ENCODE data around the gene HTR4. TPM values are rescaled to one million over a fixed set of nuclear protein-coding genes. Genes with fewer than 3 reads are reported as not detected.

HTR4 gene
- total RNA-seq, 4 donors from 2014 or later, result 0.34 to 1.6 TPM; not detected in 2

DNA sequence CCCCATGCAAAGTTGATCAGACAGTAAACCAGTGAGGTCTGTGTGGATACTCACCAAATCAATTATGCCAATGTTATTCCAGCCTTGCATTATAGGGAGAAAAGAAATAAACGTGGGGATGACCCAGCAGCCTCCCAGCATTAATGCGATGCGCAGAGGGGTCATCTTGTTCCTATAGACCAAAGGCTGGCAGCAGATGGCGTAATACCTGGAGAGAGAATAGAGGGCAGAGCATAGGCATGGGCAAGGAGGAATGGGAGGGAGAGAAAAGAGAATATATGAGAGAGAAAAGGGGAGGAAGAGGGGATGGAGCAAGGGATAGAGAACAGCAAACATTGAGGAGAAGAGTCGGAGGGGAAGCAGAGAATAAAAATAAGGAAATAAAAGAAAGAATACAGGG is 131.2 kb downstream of the HTR4 start:
- no peak for TF ChIP-seq EP300 (IDR thresholded peaks at IDR 0.05)
- no peak for TF ChIP-seq POLR2A (IDR thresholded peaks at IDR 0.05)
- TF ChIP-seq POLR2AphosphoS5 (IDR thresholded peaks at IDR 0.05), result no peak
- TF ChIP-seq, protein P1, sequence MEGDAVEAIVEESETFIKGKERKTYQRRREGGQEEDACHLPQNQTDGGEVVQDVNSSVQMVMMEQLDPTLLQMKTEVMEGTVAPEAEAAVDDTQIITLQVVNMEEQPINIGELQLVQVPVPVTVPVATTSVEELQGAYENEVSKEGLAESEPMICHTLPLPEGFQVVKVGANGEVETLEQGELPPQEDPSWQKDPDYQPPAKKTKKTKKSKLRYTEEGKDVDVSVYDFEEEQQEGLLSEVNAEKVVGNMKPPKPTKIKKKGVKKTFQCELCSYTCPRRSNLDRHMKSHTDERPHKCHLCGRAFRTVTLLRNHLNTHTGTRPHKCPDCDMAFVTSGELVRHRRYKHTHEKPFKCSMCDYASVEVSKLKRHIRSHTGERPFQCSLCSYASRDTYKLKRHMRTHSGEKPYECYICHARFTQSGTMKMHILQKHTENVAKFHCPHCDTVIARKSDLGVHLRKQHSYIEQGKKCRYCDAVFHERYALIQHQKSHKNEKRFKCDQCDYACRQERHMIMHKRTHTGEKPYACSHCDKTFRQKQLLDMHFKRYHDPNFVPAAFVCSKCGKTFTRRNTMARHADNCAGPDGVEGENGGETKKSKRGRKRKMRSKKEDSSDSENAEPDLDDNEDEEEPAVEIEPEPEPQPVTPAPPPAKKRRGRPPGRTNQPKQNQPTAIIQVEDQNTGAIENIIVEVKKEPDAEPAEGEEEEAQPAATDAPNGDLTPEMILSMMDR (IDR thresholded peaks at IDR 0.05), result no peak
- no peaks in the 10 kb centered on the region for H3K36me3 ChIP-seq
- no peaks in the 10 kb centered on the region for H3K4me1 ChIP-seq
- no peak for DNase-seq (ENCODE audit: low spot score in 2 of 2)
- H3K27ac ChIP-seq, result no peak overlapping the region
- 75% methylated on average over 5 of the region's 5 CpGs for whole genome bisulfite sequencing
- H3K27me3 ChIP-seq, result no peaks in the 10 kb centered on the region
- H3K9me3 ChIP-seq, result no peaks in the 10 kb centered on the region
- no peak overlapping the region for H3K4me3 ChIP-seq

DNA sequence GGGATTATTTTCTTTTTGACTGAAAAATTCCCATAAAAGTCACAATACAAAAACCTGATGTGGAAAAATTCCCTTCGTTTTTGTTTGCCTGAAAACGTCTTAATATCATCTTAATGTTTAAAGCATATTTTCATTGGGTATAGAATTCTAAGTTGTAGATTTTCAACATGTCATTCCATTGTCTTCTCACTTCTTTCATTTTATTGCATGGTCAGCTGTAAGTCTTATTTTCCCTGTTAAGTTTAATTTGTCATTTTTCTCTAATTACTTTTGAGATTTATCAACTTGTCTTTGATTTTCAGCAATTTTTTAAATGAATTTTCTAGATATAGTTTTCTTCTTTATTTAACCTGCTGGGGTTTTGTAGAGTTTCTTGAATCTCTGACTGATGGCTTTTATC is 138.9 kb downstream of the HTR4 start:
- no peaks in the 10 kb centered on the region for H3K4me1 ChIP-seq
- WGBS, result 74% methylated on average over 2 of the region's 2 CpGs
- H3K4me3 ChIP-seq, result no peak overlapping the region
- no peaks in the 10 kb centered on the region for H3K9me3 ChIP-seq
- H3K27me3 ChIP-seq, result no peaks in the 10 kb centered on the region
- DNase-seq (ENCODE audit: low spot score in 2 of 2), result no peak
- TF ChIP-seq POLR2A (IDR thresholded peaks at IDR 0.05) (no peak), POLR2AphosphoS5 (IDR thresholded peaks at IDR 0.05) (no peak), EP300 (IDR thresholded peaks at IDR 0.05) (no peak)
- TF ChIP-seq, protein P1 (IDR thresholded peaks at IDR 0.05), result no peak
- no peaks in the 10 kb centered on the region for H3K36me3 ChIP-seq
- no peak overlapping the region for H3K27ac ChIP-seq

DNA sequence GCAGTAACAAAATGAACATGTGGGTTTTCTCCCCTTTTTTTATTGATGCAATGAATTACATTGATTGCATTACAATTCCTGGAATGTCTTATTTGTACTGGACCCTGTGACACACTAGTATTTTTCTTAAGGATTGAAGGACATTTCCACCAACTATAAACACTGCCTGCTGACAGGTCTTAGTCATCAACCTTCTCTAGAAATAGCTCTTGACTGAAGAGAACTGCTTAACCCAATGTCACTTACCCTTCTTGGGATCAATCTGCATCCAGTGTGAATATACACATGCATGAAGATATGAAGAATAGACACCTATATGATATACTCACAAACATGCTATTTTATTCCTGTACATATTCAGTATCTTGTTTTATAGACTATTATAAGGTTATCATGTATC is 140.0 kb downstream of the HTR4 start:
- no peak overlapping the region for H3K27ac ChIP-seq
- DNase-seq (ENCODE audit: low spot score in 2 of 2), result no peak
- H3K4me3 ChIP-seq, result no peak overlapping the region
- H3K27me3 ChIP-seq, result no peaks in the 10 kb centered on the region
- no peak for TF ChIP-seq POLR2AphosphoS5 (IDR thresholded peaks at IDR 0.05)
- no peaks in the 10 kb centered on the region for H3K4me1 ChIP-seq
- H3K9me3 ChIP-seq, result no peaks in the 10 kb centered on the region
- no peaks in the 10 kb centered on the region for H3K36me3 ChIP-seq

DNA sequence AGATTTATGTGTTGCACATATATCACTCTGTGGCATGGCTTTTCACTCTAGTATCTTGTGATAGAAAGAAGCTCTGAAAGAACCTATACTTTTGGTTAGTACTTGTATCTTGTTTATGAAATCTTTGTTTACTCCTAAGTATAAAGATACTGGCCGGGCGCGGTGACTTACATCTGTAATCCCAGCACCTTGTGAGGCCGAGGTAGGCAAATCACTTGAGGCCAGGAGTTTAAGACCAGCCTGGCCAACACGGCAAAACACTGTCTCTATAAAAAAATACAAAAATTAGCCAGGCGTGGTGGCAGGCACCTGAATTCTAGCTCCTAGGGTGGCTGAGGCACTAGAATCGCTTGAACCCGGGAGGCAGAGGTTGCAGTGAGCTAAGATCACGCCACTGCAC is 141.8 kb downstream of the HTR4 start:
- Histone ChIP-seq H3K4me3 (no peak overlapping the region), H3K36me3 (no peaks in the 10 kb centered on the region), H3K27me3 (no peaks in the 10 kb centered on the region), H3K27ac (no peak overlapping the region), H3K9me3 (no peaks in the 10 kb centered on the region), H3K4me1 (no peaks in the 10 kb centered on the region)
- DNase-seq (ENCODE audit: low spot score in 2 of 2), result no peak
- TF ChIP-seq EP300 (IDR thresholded peaks at IDR 0.05) (no peak), POLR2A (IDR thresholded peaks at IDR 0.05) (no peak), POLR2AphosphoS5 (IDR thresholded peaks at IDR 0.05) (no peak)
- TF ChIP-seq, protein P1 (IDR thresholded peaks at IDR 0.05), result no peak
- WGBS, result 85% methylated on average over 9 of the region's 9 CpGs

DNA sequence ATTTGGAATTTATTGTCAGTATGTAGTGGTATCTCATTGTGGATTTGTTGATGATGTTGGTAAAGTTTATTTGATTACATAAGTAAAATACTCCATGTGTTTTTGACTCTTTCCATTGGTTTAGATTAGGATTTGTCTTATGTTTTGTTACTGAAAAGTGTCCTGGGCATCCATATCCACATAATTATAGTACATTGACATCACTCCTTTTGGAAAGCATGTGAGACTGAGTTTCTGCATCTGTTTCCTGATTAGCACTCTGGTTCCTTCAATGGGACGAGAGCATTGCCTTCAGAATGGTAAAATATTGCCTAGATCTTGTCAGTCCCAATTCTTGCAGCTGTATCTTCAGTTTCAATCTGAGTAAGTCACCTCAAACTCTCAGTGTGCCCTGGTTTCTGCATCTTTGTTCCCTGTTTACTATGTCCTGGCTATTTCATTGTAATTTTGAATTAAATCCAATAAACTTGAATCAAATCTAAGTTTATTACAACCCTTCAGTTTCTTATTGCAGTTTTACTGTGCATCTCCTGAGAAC is 142.4 kb downstream of the HTR4 start:
- TF ChIP-seq, protein P1 (IDR thresholded peaks at IDR 0.05), result no peak
- no peak for TF ChIP-seq POLR2A (IDR thresholded peaks at IDR 0.05)
- no peaks in the 10 kb centered on the region for H3K4me1 ChIP-seq
- no peaks in the 10 kb centered on the region for H3K9me3 ChIP-seq
- no peak overlapping the region for H3K4me3 ChIP-seq
- H3K27me3 ChIP-seq, result no peaks in the 10 kb centered on the region
- 26% methylated on average over 1 of the region's 1 CpG for WGBS
- H3K36me3 ChIP-seq, result no peaks in the 10 kb centered on the region
- DNase-seq (ENCODE audit: low spot score in 2 of 2), result no peak
- no peak overlapping the region for H3K27ac ChIP-seq

DNA sequence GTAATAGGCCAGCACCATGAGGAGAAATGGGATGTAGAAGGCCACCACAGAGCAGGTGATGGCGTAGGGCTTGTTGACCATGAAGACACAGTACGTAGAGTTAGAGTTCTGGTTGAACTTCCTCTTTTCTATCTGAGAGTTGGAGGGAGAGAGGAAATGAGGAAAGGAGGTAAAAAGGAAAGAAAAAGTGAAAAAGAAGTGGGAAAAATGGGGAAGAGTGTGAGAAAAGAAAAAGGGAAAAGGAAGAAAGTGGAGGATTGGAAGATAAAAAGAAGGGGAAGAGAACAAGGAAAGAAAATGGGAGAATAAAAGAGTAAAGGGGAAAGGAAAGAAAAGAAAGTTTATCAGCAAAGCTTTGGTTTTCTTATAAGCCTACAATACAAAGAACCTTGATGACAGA is 144.4 kb downstream of the HTR4 start:
- Histone ChIP-seq H3K9me3 (no peaks in the 10 kb centered on the region), H3K36me3 (no peaks in the 10 kb centered on the region), H3K4me1 (no peaks in the 10 kb centered on the region), H3K27ac (no peak overlapping the region), H3K4me3 (no peak overlapping the region), H3K27me3 (no peaks in the 10 kb centered on the region)
- 89% methylated on average over 2 of the region's 2 CpGs for WGBS
- TF ChIP-seq POLR2A (IDR thresholded peaks at IDR 0.05) (no peak), POLR2AphosphoS5 (IDR thresholded peaks at IDR 0.05) (no peak), EP300 (IDR thresholded peaks at IDR 0.05) (no peak)
- TF ChIP-seq, protein P1 (IDR thresholded peaks at IDR 0.05), result no peak
- DNase-seq (ENCODE audit: low spot score in 2 of 2), result no peak
